ENCODE data around the gene TRHDE.

- TF ChIP-seq CTCF (IDR thresholded peaks at IDR 0.05; ENCODE audit: insufficient read depth, low read length, poor library complexity, severe bottlenecking): no peak
- TF ChIP-seq EZH2phosphoT487 (conservative IDR thresholded peaks at IDR 0.05; ENCODE audit: low read length): no peak
Measured at GRCh38 chr12:72368719-72369422, 96.7 kb downstream of the TRHDE start.

All from SU-DHL-6 (cell line).